CD8-positive, alpha-beta memory T cell (primary cell): Measurements from ENCODE around the gene CCSER1. TPM values are rescaled to one million over a fixed set of nuclear protein-coding genes. Genes with fewer than 3 reads are reported as not detected.

ENCODE experiments used
- CTCF ChIA-PET: fragments of 350-600 bp; sonication (Branson Sonifier 250); formaldehyde crosslinking; loops from one replicate; lab custom pipeline; 2021; ENCODE audit warnings: antibody characterized with exemption; lab: Charles Lee
- POLR2A ChIA-PET: fragments of 350-600 bp; sonication (Branson Sonifier 250); formaldehyde crosslinking; loops from one replicate; lab custom pipeline; 2021; ENCODE audit warnings: antibody characterized with exemption; lab: Charles Lee
- DNase-seq, 5 donors: peaks; one replicate each; pipeline versions ENCODE4 v3.0.0 to v3.0.0-alpha.2; 2020 to 2022; ENCODE audit warnings: mixed read lengths in 1 of 5
- H3K27ac ChIP-seq: one replicate; pipeline ENCODE4 v1.7.0; 2013; ENCODE audit warnings: low read depth, mild to moderate bottlenecking, low read length, moderate library complexity
- H3K27me3 ChIP-seq: 2 replicates; pipeline ENCODE4 v1.7.0; 2013; ENCODE audit warnings: low read length, mild to moderate bottlenecking; ENCODE audit not compliant: insufficient read depth, poor library complexity, severe bottlenecking
- H3K36me3 ChIP-seq: 2 replicates; pipeline ENCODE4 v1.7.0; 2013; ENCODE audit warnings: mild to moderate bottlenecking, low read length, moderate library complexity; ENCODE audit not compliant: insufficient read depth
- H3K4me1 ChIP-seq: 2 replicates; pipeline ENCODE4 v1.7.0; 2013; ENCODE audit warnings: mild to moderate bottlenecking, low read length, moderate library complexity; ENCODE audit not compliant: insufficient read depth
- H3K4me3 ChIP-seq: 2 replicates; pipeline ENCODE4 v1.7.0; 2013; ENCODE audit warnings: mild to moderate bottlenecking, low read length
- H3K9me3 ChIP-seq: 2 replicates; pipeline ENCODE4 v1.7.0; 2013; ENCODE audit warnings: mild to moderate bottlenecking, low read length
- H3K27ac Mint-ChIP-seq, 8 donors: one replicate each; pipeline ENCODE4 v1.8.0; 2020 to 2021; ENCODE audit warnings: mixed read lengths in 8 of 8, mild to moderate bottlenecking in 6 of 8, inconsistent platforms in 3 of 8, moderate library complexity in 3 of 8
- H3K27me3 Mint-ChIP-seq, 2 donors: one replicate each; pipeline ENCODE4 v1.8.0; 2020 to 2021; ENCODE audit warnings: mixed read lengths in 2 of 2, mild to moderate bottlenecking in 1 of 2, moderate library complexity in 1 of 2
- H3K36me3 Mint-ChIP-seq, 3 donors: one replicate each; pipeline ENCODE4 v1.8.0; 2020 to 2021; ENCODE audit warnings: mixed read lengths in 3 of 3, inconsistent platforms in 1 of 3, mild to moderate bottlenecking in 1 of 3
- H3K4me1 Mint-ChIP-seq, 3 donors: one replicate each; pipeline ENCODE4 v1.8.0; 2020 to 2021; ENCODE audit warnings: mixed read lengths in 3 of 3, inconsistent platforms in 1 of 3, mild to moderate bottlenecking in 1 of 3
- H3K4me3 Mint-ChIP-seq, 7 donors: one replicate each; pipeline ENCODE4 v1.8.0; 2020 to 2021; ENCODE audit warnings: mixed read lengths in 7 of 7, mild to moderate bottlenecking in 6 of 7, moderate library complexity in 4 of 7, inconsistent platforms in 2 of 7
- H3K9me3 Mint-ChIP-seq, 5 donors: one replicate each; pipeline ENCODE4 v1.8.0; 2020 to 2022; ENCODE audit warnings: mixed read lengths in 5 of 5, mild to moderate bottlenecking in 3 of 5, moderate library complexity in 2 of 5, inconsistent platforms in 1 of 5
- polyA plus RNA-seq: library from polyadenylated mRNA; unstranded; fragments of 300-500 nt; fragmentation: Illumina TruSeq; gene quantifications from one replicate; pipeline ENCODE4 v1.2.3, GENCODE V29; 2021
- total RNA-seq, 2 experiments: library from RNA; stranded (reverse); gene quantifications; one replicate each; pipeline ENCODE4 v1.2.3, GENCODE V29; 2021

The CCSER1 gene
- total and polyA plus RNA-seq, 3 experiments from 2014 or later = 0.12 to 0.20 TPM; not detected in 1

- no peaks in the 10 kb centered on the region for H3K36me3 ChIP-seq
- H3K9me3 ChIP-seq = no peaks in the 10 kb centered on the region
- Mint-ChIP-seq H3K9me3 (peaks cover 0 to 22% (median 4%) of the 10 kb centered on the region in 5 donors), H3K36me3 (no peaks in the 10 kb centered on the region), H3K4me3 (no peak overlapping the region), H3K27ac (no peak overlapping the region), H3K27me3 (no peaks in the 10 kb centered on the region), H3K4me1 (no peaks in the 10 kb centered on the region)
- no peak for DNase-seq
- H3K4me1 ChIP-seq = no peaks in the 10 kb centered on the region
- H3K27me3 ChIP-seq = no peaks in the 10 kb centered on the region
- CTCF ChIA-PET = no interaction called here
- no peak overlapping the region for H3K27ac ChIP-seq
- no peak overlapping the region for H3K4me3 ChIP-seq
- POLR2A ChIA-PET = no interaction called here
Observed at GRCh38 chr4:91497892-91498291, 1370.7 kb downstream of the CCSER1 start.

GRCh38 chr4:91502365-91502764 is 1375.2 kb downstream of the CCSER1 start:
- no peaks in the 10 kb centered on the region for H3K4me1 Mint-ChIP-seq
- H3K9me3 ChIP-seq = no peaks in the 10 kb centered on the region
- H3K9me3 Mint-ChIP-seq = peaks cover 2 to 17% (median 3%) of the 10 kb centered on the region in 5 donors
- no peaks in the 10 kb centered on the region for H3K27me3 ChIP-seq
- H3K27ac ChIP-seq = no peak overlapping the region
- H3K27me3 Mint-ChIP-seq = no peaks in the 10 kb centered on the region
- CTCF ChIA-PET = no interaction called here
- H3K36me3 ChIP-seq = no peaks in the 10 kb centered on the region
- no peak overlapping the region for H3K4me3 Mint-ChIP-seq
- DNase-seq = no peak
- H3K27ac Mint-ChIP-seq = no peak overlapping the region
- no peak overlapping the region for H3K4me3 ChIP-seq
- H3K4me1 ChIP-seq = no peaks in the 10 kb centered on the region
- no peaks in the 10 kb centered on the region for H3K36me3 Mint-ChIP-seq
- POLR2A ChIA-PET = no interaction called here

DNA sequence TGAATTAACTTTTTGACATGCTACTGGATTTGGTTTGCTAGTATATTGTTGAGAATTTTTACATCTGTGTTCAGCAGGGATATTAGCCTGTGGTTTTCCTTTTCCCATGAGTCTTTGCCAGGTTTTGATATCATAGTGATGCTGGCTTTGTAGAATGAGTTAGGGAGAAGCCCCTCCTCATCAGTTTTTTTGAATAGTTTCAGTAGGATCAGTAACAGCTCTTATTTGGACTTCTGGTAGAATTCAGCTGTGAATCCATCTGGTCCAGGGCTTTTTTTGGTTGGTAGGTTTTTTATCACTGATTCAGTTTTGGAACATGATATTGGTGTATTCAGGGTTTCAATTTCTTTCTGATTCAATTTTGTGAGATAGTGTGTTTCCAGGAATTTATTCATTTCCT is 1386.1 kb downstream of the CCSER1 start:
- Mint-ChIP-seq H3K36me3 (no peaks in the 10 kb centered on the region), H3K27ac (peak overlapping the region in 1 of 8 donors; percentile 46), H3K4me1 (no peaks in the 10 kb centered on the region), H3K4me3 (no peak overlapping the region), H3K9me3 (peaks cover 14 to 51% (median 27%) of the 10 kb centered on the region in 5 donors), H3K27me3 (no peaks in the 10 kb centered on the region)
- ChIA-PET CTCF (no interaction called here), POLR2A (no interaction called here)
- no peak overlapping the region for H3K4me3 ChIP-seq
- no peak for DNase-seq
- H3K9me3 ChIP-seq = no peaks in the 10 kb centered on the region
- no peaks in the 10 kb centered on the region for H3K36me3 ChIP-seq
- no peak overlapping the region for H3K27ac ChIP-seq
- no peaks in the 10 kb centered on the region for H3K27me3 ChIP-seq
- H3K4me1 ChIP-seq = no peaks in the 10 kb centered on the region

GRCh38 chr4:91519155-91519554 is 1392.0 kb downstream of the CCSER1 start:
- H3K4me3 ChIP-seq = no peak overlapping the region
- H3K9me3 ChIP-seq = no peaks in the 10 kb centered on the region
- Mint-ChIP-seq H3K27ac (no peak overlapping the region), H3K4me1 (no peaks in the 10 kb centered on the region), H3K9me3 (peaks cover 7 to 38% (median 28%) of the 10 kb centered on the region in 5 donors), H3K4me3 (no peak overlapping the region), H3K27me3 (no peaks in the 10 kb centered on the region), H3K36me3 (no peaks in the 10 kb centered on the region)
- H3K27me3 ChIP-seq = no peaks in the 10 kb centered on the region
- DNase-seq = no peak
- H3K27ac ChIP-seq = no peak overlapping the region
- H3K36me3 ChIP-seq = no peaks in the 10 kb centered on the region
- POLR2A ChIA-PET = no interaction called here
- CTCF ChIA-PET = no interaction called here
- H3K4me1 ChIP-seq = no peaks in the 10 kb centered on the region

DNA sequence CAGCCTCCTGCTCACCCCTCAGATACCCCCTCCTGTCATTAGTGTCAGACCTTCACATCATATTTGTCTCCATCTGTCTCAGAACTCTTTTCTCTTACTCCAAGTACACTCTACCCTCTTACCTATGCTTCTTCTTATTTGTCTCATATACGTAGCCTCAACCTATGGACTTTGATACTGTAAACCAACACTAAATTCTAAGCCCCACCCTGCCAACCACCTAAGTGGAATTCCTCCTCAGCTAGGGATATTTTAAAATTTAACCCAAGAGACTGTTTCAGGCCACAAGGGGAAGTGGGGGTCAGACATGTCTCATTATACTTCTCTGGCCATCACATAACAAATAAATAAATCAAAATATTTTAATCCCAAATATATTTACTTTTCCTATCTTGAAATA is 1398.4 kb downstream of the CCSER1 start:
- Histone ChIP-seq H3K36me3 (no peaks in the 10 kb centered on the region), H3K4me3 (no peak overlapping the region), H3K4me1 (no peaks in the 10 kb centered on the region), H3K27ac (no peak overlapping the region), H3K27me3 (no peaks in the 10 kb centered on the region), H3K9me3 (no peaks in the 10 kb centered on the region)
- Mint-ChIP-seq H3K4me1 (no peaks in the 10 kb centered on the region), H3K36me3 (no peaks in the 10 kb centered on the region), H3K4me3 (no peak overlapping the region), H3K9me3 (peaks cover 6 to 27% (median 16%) of the 10 kb centered on the region in 5 donors), H3K27me3 (no peaks in the 10 kb centered on the region), H3K27ac (no peak overlapping the region)
- no peak for DNase-seq
- CTCF ChIA-PET = no interaction called here
- POLR2A ChIA-PET = no interaction called here

DNA sequence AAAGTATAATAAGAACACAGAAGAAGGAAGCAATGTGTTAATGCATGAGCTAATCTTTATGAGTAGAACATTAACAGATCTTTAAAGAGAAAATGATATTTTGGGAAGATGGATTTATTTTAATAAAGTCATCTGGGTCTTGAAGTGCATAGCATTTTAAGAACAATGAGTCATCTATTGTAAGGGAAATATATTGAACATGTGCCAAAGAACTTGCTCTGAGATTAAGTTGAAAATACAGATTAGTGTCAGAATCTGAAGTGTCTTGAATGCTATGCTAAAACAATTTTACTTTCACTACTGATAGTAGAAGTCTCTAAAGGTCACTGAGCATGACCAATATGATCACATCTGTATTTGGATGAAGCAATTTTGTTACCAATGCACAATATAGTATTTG is 1399.9 kb downstream of the CCSER1 start:
- ChIA-PET POLR2A (no interaction called here), CTCF (no interaction called here)
- H3K36me3 Mint-ChIP-seq = no peaks in the 10 kb centered on the region
- Histone ChIP-seq H3K4me3 (no peak overlapping the region), H3K9me3 (no peaks in the 10 kb centered on the region), H3K27ac (no peak overlapping the region), H3K36me3 (no peaks in the 10 kb centered on the region), H3K27me3 (no peaks in the 10 kb centered on the region), H3K4me1 (no peaks in the 10 kb centered on the region)
- DNase-seq = no peak
- H3K4me3 Mint-ChIP-seq = no peak overlapping the region
- no peak overlapping the region for H3K27ac Mint-ChIP-seq
- no peaks in the 10 kb centered on the region for H3K27me3 Mint-ChIP-seq
- peaks cover 6 to 35% (median 13%) of the 10 kb centered on the region in 5 donors for H3K9me3 Mint-ChIP-seq
- no peaks in the 10 kb centered on the region for H3K4me1 Mint-ChIP-seq

DNA sequence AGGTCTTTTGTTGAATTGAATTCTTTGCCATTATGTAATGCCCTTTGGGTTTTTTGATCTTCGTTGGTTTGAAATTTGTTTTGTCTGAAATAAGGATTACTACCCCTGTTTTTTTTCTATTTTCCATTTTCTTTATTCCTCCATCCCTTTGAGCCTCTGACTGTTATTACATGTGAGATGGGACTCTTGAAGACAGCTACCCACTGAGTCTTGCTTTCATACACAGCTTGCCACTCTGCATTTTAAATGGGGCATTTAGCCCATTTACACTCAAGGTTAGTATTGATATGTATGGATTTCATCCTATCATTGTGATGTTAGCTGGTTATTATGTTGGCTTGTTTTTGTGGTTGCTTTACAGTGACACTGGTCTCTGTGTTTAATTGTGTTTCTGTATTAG is 1440.4 kb downstream of the CCSER1 start:
- Histone ChIP-seq H3K27me3 (no peaks in the 10 kb centered on the region), H3K27ac (no peak overlapping the region), H3K9me3 (no peaks in the 10 kb centered on the region), H3K4me3 (no peak overlapping the region), H3K36me3 (no peaks in the 10 kb centered on the region), H3K4me1 (no peaks in the 10 kb centered on the region)
- Mint-ChIP-seq H3K4me3 (no peak overlapping the region), H3K9me3 (peaks cover 8 to 46% (median 25%) of the 10 kb centered on the region in 5 donors), H3K4me1 (no peaks in the 10 kb centered on the region), H3K27ac (no peak overlapping the region), H3K36me3 (no peaks in the 10 kb centered on the region), H3K27me3 (no peaks in the 10 kb centered on the region)
- no peak for DNase-seq
- CTCF ChIA-PET = no interaction called here
- POLR2A ChIA-PET = no interaction called here

GRCh38 chr4:91577864-91578263 is 1450.7 kb downstream of the CCSER1 start:
- CTCF ChIA-PET = no interaction called here
- Mint-ChIP-seq H3K36me3 (no peaks in the 10 kb centered on the region), H3K27me3 (no peaks in the 10 kb centered on the region), H3K27ac (no peak overlapping the region), H3K4me3 (no peak overlapping the region), H3K4me1 (no peaks in the 10 kb centered on the region), H3K9me3 (peaks cover 0 to 14% (median 3%) of the 10 kb centered on the region in 5 donors)
- no peaks in the 10 kb centered on the region for H3K36me3 ChIP-seq
- DNase-seq = no peak
- no peak overlapping the region for H3K27ac ChIP-seq
- H3K4me3 ChIP-seq = no peak overlapping the region
- H3K4me1 ChIP-seq = no peaks in the 10 kb centered on the region
- no peaks in the 10 kb centered on the region for H3K9me3 ChIP-seq
- H3K27me3 ChIP-seq = no peaks in the 10 kb centered on the region
- POLR2A ChIA-PET = no interaction called here

GRCh38 chr4:91590260-91590659 is 1463.1 kb downstream of the CCSER1 start:
- no peak for DNase-seq
- Histone ChIP-seq H3K4me1 (no peaks in the 10 kb centered on the region), H3K27me3 (no peaks in the 10 kb centered on the region), H3K36me3 (no peaks in the 10 kb centered on the region), H3K27ac (no peak overlapping the region), H3K9me3 (no peaks in the 10 kb centered on the region), H3K4me3 (no peak overlapping the region)
- H3K9me3 Mint-ChIP-seq = peaks cover 0 to 7% (median 2%) of the 10 kb centered on the region in 5 donors
- no peak overlapping the region for H3K27ac Mint-ChIP-seq
- POLR2A ChIA-PET = no interaction called here
- no peaks in the 10 kb centered on the region for H3K4me1 Mint-ChIP-seq
- CTCF ChIA-PET = no interaction called here
- H3K4me3 Mint-ChIP-seq = no peak overlapping the region
- H3K36me3 Mint-ChIP-seq = no peaks in the 10 kb centered on the region
- H3K27me3 Mint-ChIP-seq = no peaks in the 10 kb centered on the region
